HCT116 (cell line): ENCODE measurements around the gene RPAP3. TPM values are rescaled to one million over a fixed set of nuclear protein-coding genes. Genes with fewer than 3 reads are reported as not detected.

Experiments
- ATAC-seq: fragments of 200-7000 bp; cut with Tn5 transposase; 2 replicates; pipeline ENCODE4 v1.9.1; 2020; ENCODE audit warnings: mild to moderate bottlenecking, moderate library complexity
- BruUV-seq: library from RNA; stranded (reverse); fragments of 400-500 nt; replicated peaks from 2 replicates; lab custom pipeline; 2021; lab: Mats Ljungman, UMichigan
- CTCF ChIA-PET: fragments of 300-600 bp; sonication (Branson Sonifier 250); formaldehyde crosslinking; loops from one replicate; lab custom pipeline; 2021; ENCODE audit warnings: antibody characterized with exemption; lab: Charles Lee
- POLR2A ChIA-PET: fragments of 300-600, 350-600 bp; sonication (Branson Sonifier 250); formaldehyde crosslinking; loops from one replicate; lab custom pipeline; 2021; ENCODE audit warnings: antibody characterized with exemption; lab: Charles Lee
- RAD21 ChIA-PET, 2 experiments: fragments of 300-600 bp; sonication (Branson Sonifier 250); formaldehyde crosslinking; loops; one replicate each; lab custom pipeline; 2023; ENCODE audit warnings: low total read pairs in 2 of 2; ENCODE audit not compliant: uncharacterized antibody in 2 of 2, unreplicated experiment in 2 of 2, low non-redundant PET in 1 of 2; lab: Charles Lee
- DNase-seq: peaks from one replicate; pipeline ENCODE4 v3.0.0-alpha.2; 2010; ENCODE audit warnings: low read depth, low spot score
- H2AFZ ChIP-seq: fragments of 200-600 bp; shearing (Covaris generic), sonication (generic); 2 replicates; pipeline ENCODE4 v1.6.1; 2017; ENCODE audit warnings: low read depth, mixed run types, mixed read lengths, antibody characterized with exemption, low read length; ENCODE audit not compliant: poor library complexity, severe bottlenecking
- H3K27ac ChIP-seq: 2 replicates; pipeline ENCODE4 v1.5.1; 2012; ENCODE audit warnings: low read depth, low read length
- H3K27me3 ChIP-seq: fragments of 200-600 bp; sonication (generic); 2 replicates; pipeline ENCODE4 v1.6.1; 2016; ENCODE audit warnings: mixed run types, low read length, mixed read lengths; ENCODE audit not compliant: insufficient read depth
- H3K36me3 ChIP-seq, 2 experiments: fragments of 200-500 bp in 1 of 2; fragments of 200-600 bp in 1 of 2; sonication (Bioruptor generic) in 1 of 2; sonication (generic) in 1 of 2; 2 replicates each; pipeline versions ENCODE4 v1.5.1 to v1.6.1; 2014 to 2016; ENCODE audit warnings: low read length in 2 of 2, inconsistent platforms in 1 of 2, mixed read lengths in 1 of 2, mixed run types in 1 of 2; ENCODE audit not compliant: insufficient read depth in 2 of 2, control insufficient read depth in 1 of 2
- H3K4me1 ChIP-seq, 2 experiments: fragments of 200-600 bp in 1 of 2; sonication (generic) in 1 of 2; 2 replicates each; pipeline versions ENCODE4 v1.5.1 to v1.6.1; 2012 to 2017; ENCODE audit warnings: low read length in 2 of 2, inconsistent platforms in 1 of 2, mild to moderate bottlenecking in 1 of 2, mixed read lengths in 1 of 2, mixed run types in 1 of 2, moderate library complexity in 1 of 2; ENCODE audit not compliant: insufficient read depth in 2 of 2, control insufficient read depth in 1 of 2
- H3K4me2 ChIP-seq: fragments of 200-600 bp; sonication (generic); 2 replicates; pipeline ENCODE4 v1.6.1; 2017; ENCODE audit warnings: mixed run types, low read length, mixed read lengths
- H3K4me3 ChIP-seq, 2 experiments: fragments of 200-600 bp in 1 of 2; sonication (generic) in 1 of 2; replicated peaks in 1 of 2; 2 replicates each; pipeline ENCODE4 v1.5.1; 2011 to 2016; ENCODE audit warnings: low read length in 2 of 2, control low read depth in 1 of 2, low read depth in 1 of 2, mild to moderate bottlenecking in 1 of 2, mixed read lengths in 1 of 2, mixed run types in 1 of 2
- H3K79me2 ChIP-seq: fragments of 200-600 bp; sonication (generic); 2 replicates; pipeline ENCODE4 v1.6.1; 2017; ENCODE audit warnings: mild to moderate bottlenecking, mixed run types, low read length, moderate library complexity, mixed read lengths; ENCODE audit not compliant: insufficient read depth
- H3K9ac ChIP-seq: fragments of 200-600 bp; sonication (generic); 2 replicates; pipeline ENCODE4 v1.6.1; 2016; ENCODE audit warnings: low read length, mixed read lengths
- H3K9me2 ChIP-seq: fragments of 200-600 bp; sonication (generic), shearing (Covaris generic); 2 replicates; pipeline ENCODE4 v1.6.1; 2017; ENCODE audit warnings: mixed run types, mild to moderate bottlenecking, moderate library complexity; ENCODE audit not compliant: insufficient read depth
- H3K9me3 ChIP-seq, 2 experiments: fragments of 200-500 bp in 1 of 2; fragments of 200-600 bp in 1 of 2; sonication (Bioruptor generic) in 1 of 2; sonication (generic) in 1 of 2; 2 replicates each; pipeline ENCODE4 v1.6.1; 2014 to 2017; ENCODE audit warnings: low read length in 2 of 2, mixed read lengths in 2 of 2, inconsistent platforms in 1 of 2, low read depth in 1 of 2, mild to moderate bottlenecking in 1 of 2, mixed run types in 1 of 2, moderate library complexity in 1 of 2; ENCODE audit not compliant: control insufficient read depth in 1 of 2, insufficient read depth in 1 of 2
- H4K20me1 ChIP-seq: fragments of 200-600 bp; sonication (generic), shearing (Covaris generic); 2 replicates; pipeline ENCODE4 v1.6.1; 2017; ENCODE audit warnings: mixed run types, mild to moderate bottlenecking, moderate library complexity; ENCODE audit not compliant: insufficient read depth
- CBX3 ChIP-seq: IDR thresholded peaks from 2 replicates; pipeline ENCODE4 v1.6.1; 2012; ENCODE audit warnings: low read depth
- CTCF ChIP-seq, 3 experiments: fragments of 200-600 bp in 1 of 3; sonication (generic) in 1 of 3; IDR thresholded peaks in 2 of 3; conservative IDR thresholded peaks in 1 of 3; 2 replicates each; pipeline ENCODE4 v1.5.1; 2012 to 2017; ENCODE audit warnings: low read depth in 2 of 3, low read length in 2 of 3, antibody characterized with exemption in 1 of 3, borderline replicate concordance in 1 of 3, control low read depth in 1 of 3, mild to moderate bottlenecking in 1 of 3, mixed read lengths in 1 of 3, mixed run types in 1 of 3, moderate library complexity in 1 of 3; ENCODE audit not compliant: insufficient read depth in 1 of 3
- FOSL1 ChIP-seq: IDR thresholded peaks from 2 replicates; pipeline ENCODE4 v1.6.1; 2012; ENCODE audit warnings: low read depth
- JUND ChIP-seq: IDR thresholded peaks from 2 replicates; pipeline ENCODE4 v1.6.1; 2012
- POLR2A ChIP-seq: IDR thresholded peaks from 2 replicates; pipeline ENCODE4 v1.7.0; 2011; ENCODE audit warnings: borderline replicate concordance; ENCODE audit not compliant: insufficient read depth, insufficient read length; ENCODE audit errors: extremely low read depth
- RAD21 ChIP-seq: IDR thresholded peaks from 2 replicates; pipeline ENCODE4 v1.6.1; 2012; ENCODE audit warnings: low read depth, mild to moderate bottlenecking
- SP1 ChIP-seq: IDR thresholded peaks from 2 replicates; pipeline ENCODE4 v1.6.1; 2012; ENCODE audit warnings: low read depth
- SRF ChIP-seq: IDR thresholded peaks from 2 replicates; pipeline ENCODE4 v1.6.1; 2012; ENCODE audit warnings: low read depth
- TCF7L2 ChIP-seq: IDR thresholded peaks from 2 replicates; pipeline ENCODE4 v1.7.0; 2011; ENCODE audit warnings: borderline replicate concordance, inconsistent platforms; ENCODE audit not compliant: insufficient read depth, insufficient read length; ENCODE audit errors: extremely low read depth
- YY1 ChIP-seq: IDR thresholded peaks from 2 replicates; pipeline ENCODE4 v1.6.1; 2011; ENCODE audit warnings: low read length, low read depth, moderate library complexity, mild to moderate bottlenecking; ENCODE audit not compliant: insufficient replicate concordance; ENCODE audit errors: extremely low read depth
- ZFX ChIP-seq: fragments of 450-650 bp; IDR thresholded peaks from 2 replicates; pipeline ENCODE4 v1.6.1; 2017
- ZNF274 ChIP-seq: fragments of 200-500 bp; sonication (Bioruptor generic); IDR thresholded peaks from 2 replicates; pipeline ENCODE4 v1.6.1; 2014; ENCODE audit warnings: mild to moderate bottlenecking, low read depth, low read length, inconsistent platforms
- intact Hi-C: fragments of 100-400 bp; cut with micrococcal nuclease; formaldehyde crosslinking; loops from 2 replicates; pipeline ENCODE4 v1.10.0; 2022
- total RNA-seq: library from RNA; stranded (reverse); gene quantifications from one replicate; pipeline ENCODE4 v1.2.1, GENCODE V29; 2021; ENCODE audit not compliant: unreplicated experiment
- TF ChIP-seq, protein P1 (sequence below): IDR thresholded peaks from 2 replicates; pipeline ENCODE4 v1.6.1; 2012

The RPAP3 gene
- total RNA-seq, 1 experiment from 2014 or later, result 48.3 TPM

GRCh38 chr12:47717443-47718193, 11.8 kb upstream of the RPAP3 start:
- peak; percentile 85 for ATAC-seq
- Histone ChIP-seq H3K27me3 (no peaks in the 10 kb centered on the region), H3K79me2 (no peaks in the 10 kb centered on the region), H3K9me2 (no peaks in the 10 kb centered on the region), H3K4me1 (peaks cover 0 to 7% of the 10 kb centered on the region in 2 experiments; a peak in 1 of 4 replicates), H3K4me2 (no peak overlapping the region), H3K4me3 (no peak overlapping the region), H3K9me3 (no peaks in the 10 kb centered on the region), H2AFZ (no peak overlapping the region), H3K9ac (no peak overlapping the region), H3K27ac (no peak overlapping the region), H4K20me1 (no peaks in the 10 kb centered on the region)
- no peak for DNase-seq
- intact Hi-C loops, result loop anchor here (10.0 kb wide), 1 partner anchor 447 kb away; no protein-coding TSS in a partner anchor
- POLR2A ChIA-PET, result no interaction called here
- BruUV-seq, result no TSS peak
- TF ChIP-seq FOSL1 (no peak), RAD21 (peak; percentile 56), CTCF (IDR thresholded peaks at IDR 0.05 in 2 of 3, conservative IDR thresholded peaks at IDR 0.05 in 1 of 3; ENCODE audit: borderline replicate concordance in 1 of 3, insufficient read depth in 1 of 3, low read depth in 2 of 3, low read length in 2 of 3) (peak; percentile 49 to 80 (median 77); a peak in 5 of 6 replicates)
- TF ChIP-seq, all 23 proteins: peak for 2
- no peaks in the 10 kb centered on the region for H3K36me3 ChIP-seq
- CTCF ChIA-PET, result interaction anchor here (1.0 to 4.4 kb wide), 5 partner anchors 23 to 121 kb away, joined by 3 to 63 read pairs (median 3); no protein-coding TSS in a partner anchor
- RAD21 ChIA-PET, result no interaction called here

- no peak for DNase-seq
- H2AFZ ChIP-seq, result no peak overlapping the region
- H3K4me2 ChIP-seq, result no peak overlapping the region
- no peaks in the 10 kb centered on the region for H3K27me3 ChIP-seq
- H3K4me1 ChIP-seq, result peaks cover 0 to 7% of the 10 kb centered on the region in 2 experiments; a peak in 1 of 4 replicates
- no peaks in the 10 kb centered on the region for H3K9me2 ChIP-seq
- intact Hi-C loops, result loop anchor here (10.0 kb wide), 1 partner anchor 448 kb away; no protein-coding TSS in a partner anchor
- no peaks in the 10 kb centered on the region for H3K9me3 ChIP-seq
- no peaks in the 10 kb centered on the region for H4K20me1 ChIP-seq
- ATAC-seq, result no peak
- no peak overlapping the region for H3K9ac ChIP-seq
- H3K79me2 ChIP-seq, result no peaks in the 10 kb centered on the region
- no peak overlapping the region for H3K4me3 ChIP-seq
- H3K27ac ChIP-seq, result no peak overlapping the region
- CTCF ChIA-PET, result interaction anchor here (1.0 to 4.4 kb wide), 4 partner anchors 23 to 121 kb away, joined by 3 to 63 read pairs (median 7); no protein-coding TSS in a partner anchor
- BruUV-seq, result no TSS peak
- H3K36me3 ChIP-seq, result no peaks in the 10 kb centered on the region
- RAD21 ChIA-PET, result no interaction called here
- POLR2A ChIA-PET, result no interaction called here
- TF ChIP-seq POLR2A (no peak), ZFX (no peak), ZNF274 (no peak), SRF (no peak), CTCF (IDR thresholded peaks at IDR 0.05 in 2 of 3, conservative IDR thresholded peaks at IDR 0.05 in 1 of 3; ENCODE audit: borderline replicate concordance in 1 of 3, insufficient read depth in 1 of 3, low read depth in 2 of 3, low read length in 2 of 3) (no peak), TCF7L2 (no peak), CBX3 (no peak), YY1 (no peak), SP1 (no peak), JUND (no peak), RAD21 (no peak)
- TF ChIP-seq, protein P1, sequence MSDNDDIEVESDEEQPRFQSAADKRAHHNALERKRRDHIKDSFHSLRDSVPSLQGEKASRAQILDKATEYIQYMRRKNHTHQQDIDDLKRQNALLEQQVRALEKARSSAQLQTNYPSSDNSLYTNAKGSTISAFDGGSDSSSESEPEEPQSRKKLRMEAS, result no peak
Measured at GRCh38 chr12:47717046-47717442, 11.2 kb upstream of the RPAP3 start.
